ENCODE results near the gene SV2B.

GRCh38 chr15:91104111-91104510 lies 4.1 kb downstream of the SV2B start:
- no peak for TF ChIP-seq POLR2AphosphoS5 (IDR thresholded peaks at IDR 0.05)
- no peak for TF ChIP-seq CTCF (IDR thresholded peaks at IDR 0.05)
- no peak for TF ChIP-seq POLR2A (IDR thresholded peaks at IDR 0.05)

All from breast epithelium (tissue), 3 donors.